ENCODE results near the gene COQ8B. TPM values are rescaled to one million over a fixed set of nuclear protein-coding genes. Genes with fewer than 3 reads are reported as not detected.

The COQ8B gene
- total RNA-seq, 1 experiment from 2014 or later: 62.9 TPM

- TF ChIP-seq FOXJ3 (CRISPR knock-in tag; IDR thresholded peaks at IDR 0.05; ENCODE audit: borderline replicate concordance) (no peak), ZNF425 (CRISPR knock-in tag; conservative IDR thresholded peaks at IDR 0.05) (no peak), KAT7 (CRISPR knock-in tag; IDR thresholded peaks at IDR 0.05; ENCODE audit: borderline replicate concordance) (no peak)
Observed at GRCh38 chr19:40707615-40708014, 9.1 kb downstream of the COQ8B start (continued).

GRCh38 chr19:40705950-40706619, 10.6 kb downstream of the COQ8B start:
- peak overlapping the region; percentile 63; the same call in 1 of the 2 replicates for H3K27ac Mint-ChIP-seq
- H3K4me3 Mint-ChIP-seq: no peak overlapping the region
- no peak for DNase-seq (ENCODE audit: low spot score)
- POLR2A ChIA-PET: interaction anchor here (0.5 kb wide), 1 partner anchor 1074 kb away, joined by 3 read pairs; no protein-coding TSS in a partner anchor
- H3K27me3 Mint-ChIP-seq (ENCODE audit: low read depth): no peaks in the 10 kb centered on the region
- no peaks in the 10 kb centered on the region for H3K9me3 Mint-ChIP-seq
- peaks cover 8% of the 10 kb centered on the region; the same call in 1 of the 2 replicates for H3K4me1 Mint-ChIP-seq
- CTCF ChIA-PET: no interaction called here
- ATAC-seq: no peak
- H3K36me3 Mint-ChIP-seq: peaks cover 43% of the 10 kb centered on the region
- no peak for TF ChIP-seq TEAD4 (CRISPR knock-in tag; IDR thresholded peaks at IDR 0.05)
- no peak for TF ChIP-seq HMGXB4 (CRISPR knock-in tag; IDR thresholded peaks at IDR 0.05)
- TF ChIP-seq NR3C1 (CRISPR knock-in tag; conservative IDR thresholded peaks at IDR 0.05; ENCODE audit: low read depth): no peak
- TF ChIP-seq ATF2 (CRISPR knock-in tag; IDR thresholded peaks at IDR 0.05; ENCODE audit: borderline replicate concordance, low read depth): no peak
- no peak for TF ChIP-seq ZNF232 (CRISPR knock-in tag; IDR thresholded peaks at IDR 0.05)
- TF ChIP-seq RORB (CRISPR knock-in tag; IDR thresholded peaks at IDR 0.05): no peak
- TF ChIP-seq TEAD1 (CRISPR knock-in tag; IDR thresholded peaks at IDR 0.05): no peak
- TF ChIP-seq AFF4 (CRISPR knock-in tag; IDR thresholded peaks at IDR 0.05; ENCODE audit: borderline replicate concordance): no peak
- TF ChIP-seq GRHL2 (CRISPR knock-in tag; IDR thresholded peaks at IDR 0.05; ENCODE audit: insufficient replicate concordance, severe bottlenecking): no peak
- no peak for TF ChIP-seq IRF2 (CRISPR knock-in tag; IDR thresholded peaks at IDR 0.05; ENCODE audit: borderline replicate concordance, low read depth)
- TF ChIP-seq SMAD3 (CRISPR knock-in tag; IDR thresholded peaks at IDR 0.05; ENCODE audit: borderline replicate concordance): no peak
- no peak for TF ChIP-seq ZNF219 (CRISPR knock-in tag; IDR thresholded peaks at IDR 0.05; ENCODE audit: borderline replicate concordance)
- no peak for TF ChIP-seq CBFB (CRISPR knock-in tag; IDR thresholded peaks at IDR 0.05; ENCODE audit: low read depth)
- TF ChIP-seq ATF3 (CRISPR knock-in tag; conservative IDR thresholded peaks at IDR 0.05): no peak
- TF ChIP-seq ZNF671 (CRISPR knock-in tag; IDR thresholded peaks at IDR 0.05): no peak
- no peak for TF ChIP-seq STAT6 (CRISPR knock-in tag; conservative IDR thresholded peaks at IDR 0.05; ENCODE audit: low read depth)
- TF ChIP-seq PREB (CRISPR knock-in tag; IDR thresholded peaks at IDR 0.05; ENCODE audit: borderline replicate concordance): no peak
- no peak for TF ChIP-seq FOXJ3 (CRISPR knock-in tag; IDR thresholded peaks at IDR 0.05; ENCODE audit: borderline replicate concordance)
- no peak for TF ChIP-seq CREB1 (CRISPR knock-in tag; IDR thresholded peaks at IDR 0.05)

Measured in WTC11 (cell line).